ENCODE data around the gene KCNN3. TPM values are rescaled to one million over a fixed set of nuclear protein-coding genes. Genes with fewer than 3 reads are reported as not detected.

Gene KCNN3
- total RNA-seq, 2 experiments from 2014 or later = 0.11 TPM; not detected in 1

GRCh38 chr1:154842635-154843034 lies 27.4 kb downstream of the KCNN3 start:
- POLR2A ChIA-PET = interaction anchor here (0.6 kb wide), 1 partner anchor 24 kb away, joined by 4 read pairs; no protein-coding TSS in a partner anchor

GRCh38 chr1:154841384-154841783 lies 28.7 kb downstream of the KCNN3 start:
- CTCF ChIA-PET = no interaction called here
- intact Hi-C loops (cut with micrococcal nuclease) = no loop called here
- ATAC-seq (no peak), DNase-seq (no peak)
- no peak for TF ChIP-seq CTCF (IDR thresholded peaks at IDR 0.05)
- POLR2A ChIA-PET = interaction anchor here (1.3 kb wide), 1 partner anchor 8 kb away, joined by 4 read pairs; no protein-coding TSS in a partner anchor
- no peaks in the 10 kb centered on the region for H3K4me1 Mint-ChIP-seq (ENCODE audit: low read depth)
- no peaks in the 10 kb centered on the region for H3K27me3 Mint-ChIP-seq
- no peaks in the 10 kb centered on the region for H3K9me3 Mint-ChIP-seq
- no peaks in the 10 kb centered on the region for H3K36me3 Mint-ChIP-seq (ENCODE audit: low read depth)
- no peak overlapping the region for H3K27ac Mint-ChIP-seq
- H3K4me3 Mint-ChIP-seq = no peak overlapping the region

More at GRCh38 chr1:154842635-154843034, 27.4 kb downstream of the KCNN3 start:
- Mint-ChIP-seq H3K27ac (no peak overlapping the region), H3K36me3 (ENCODE audit: low read depth) (no peaks in the 10 kb centered on the region), H3K9me3 (no peaks in the 10 kb centered on the region), H3K27me3 (peaks cover 3% of the 10 kb centered on the region), H3K4me3 (no peak overlapping the region), H3K4me1 (ENCODE audit: low read depth) (no peaks in the 10 kb centered on the region)
- no peak for DNase-seq
- no peak for ATAC-seq
- TF ChIP-seq CTCF (IDR thresholded peaks at IDR 0.05) = no peak
- CTCF ChIA-PET = no interaction called here
- intact Hi-C loops (cut with micrococcal nuclease) = no loop called here

GRCh38 chr1:154840269-154841176 lies 29.6 kb downstream of the KCNN3 start:
- TF ChIP-seq CTCF (IDR thresholded peaks at IDR 0.05) = no peak
- Mint-ChIP-seq H3K27me3 (no peaks in the 10 kb centered on the region), H3K27ac (no peak overlapping the region), H3K36me3 (ENCODE audit: low read depth) (no peaks in the 10 kb centered on the region), H3K4me3 (no peak overlapping the region), H3K9me3 (no peaks in the 10 kb centered on the region), H3K4me1 (ENCODE audit: low read depth) (no peaks in the 10 kb centered on the region)
- ChIA-PET CTCF (interaction anchor here (0.5 kb wide), 1 partner anchor 229 kb away, joined by 4 read pairs; no protein-coding TSS in a partner anchor), POLR2A (interaction anchor here (1.3 kb wide), 1 partner anchor 9 kb away, joined by 4 read pairs; no protein-coding TSS in a partner anchor)
- no peak for DNase-seq
- ATAC-seq = no peak
- intact Hi-C loops (cut with micrococcal nuclease) = no loop called here

- Mint-ChIP-seq H3K36me3 (ENCODE audit: low read depth) (no peaks in the 10 kb centered on the region), H3K9me3 (no peaks in the 10 kb centered on the region), H3K4me1 (ENCODE audit: low read depth) (no peaks in the 10 kb centered on the region), H3K4me3 (no peak overlapping the region), H3K27me3 (no peaks in the 10 kb centered on the region), H3K27ac (no peak overlapping the region)
- intact Hi-C loops (cut with micrococcal nuclease) = no loop called here
- ChIA-PET CTCF (no interaction called here), POLR2A (no interaction called here)
- TF ChIP-seq CTCF (IDR thresholded peaks at IDR 0.05) = no peak
- no peak for DNase-seq
- ATAC-seq = no peak
These were observed 30.4 kb downstream of the KCNN3 start for GRCh38 chr1:154839691-154840090.

GRCh38 chr1:154838988-154839387 lies 31.1 kb downstream of the KCNN3 start:
- Mint-ChIP-seq H3K9me3 (no peaks in the 10 kb centered on the region), H3K4me1 (ENCODE audit: low read depth) (no peaks in the 10 kb centered on the region), H3K27ac (no peak overlapping the region), H3K36me3 (ENCODE audit: low read depth) (no peaks in the 10 kb centered on the region), H3K4me3 (no peak overlapping the region), H3K27me3 (no peaks in the 10 kb centered on the region)
- intact Hi-C loops (cut with micrococcal nuclease) = no loop called here
- ATAC-seq (no peak), DNase-seq (no peak)
- no peak for TF ChIP-seq CTCF (IDR thresholded peaks at IDR 0.05)
- ChIA-PET CTCF (interaction anchor here (1.3 kb wide), 1 partner anchor 40 kb away, joined by 5 read pairs; no protein-coding TSS in a partner anchor), POLR2A (interaction anchor here (1.1 kb wide), 1 partner anchor 11 kb away, joined by 4 read pairs; no protein-coding TSS in a partner anchor)

All from activated CD8-positive, alpha-beta T cell treated with anti-CD3 and anti-CD28 coated beads for 36 hours (primary cell).